ENCODE measurements around the gene ZRANB3.
"Not testable (repeated sequence)": the region's sequence is repeated elsewhere in the genome, so short reads cannot be mapped to it uniquely, and the experiment has no call there.

Gene ZRANB3

DNA sequence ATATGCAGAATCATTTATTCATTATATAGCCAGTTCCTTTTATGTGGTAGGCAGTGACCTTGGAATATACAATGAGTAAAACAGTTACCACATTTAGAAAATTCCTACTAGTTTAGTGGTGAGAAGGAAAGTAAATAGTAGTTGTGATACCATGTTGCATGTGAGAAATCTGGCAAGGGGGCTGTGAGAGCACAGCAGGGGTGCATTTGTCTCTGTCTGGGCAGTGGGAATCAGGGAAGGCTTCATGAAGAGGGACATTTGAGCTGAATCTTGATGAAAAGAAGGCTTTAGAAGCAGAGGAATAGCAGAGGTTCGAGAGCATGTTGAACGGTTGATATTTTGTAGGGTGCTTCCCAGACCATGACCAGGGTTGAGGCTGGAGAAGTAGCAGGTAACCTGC lies 400.3 kb downstream of the ZRANB3 start:
- Histone ChIP-seq H3K27ac (ENCODE audit: insufficient read depth, low read length, poor library complexity, severe bottlenecking) (no peak overlapping the region), H3K4me1 (ENCODE audit: control insufficient read depth, insufficient read depth, low read length, poor library complexity, severe bottlenecking) (no peaks in the 10 kb centered on the region), H3K4me3 (ENCODE audit: insufficient read depth, low read depth, low read length, poor library complexity, severe bottlenecking) (no peak overlapping the region), H3K36me3 (ENCODE audit: control insufficient read depth, insufficient read depth, low read length) (peaks cover 62% of the 10 kb centered on the region), H3K27me3 (replicated peaks; ENCODE audit: control insufficient read depth, insufficient read depth, low read length, poor library complexity, severe bottlenecking) (no peaks in the 10 kb centered on the region), H3K9me3 (ENCODE audit: control insufficient read depth, low read length) (no peaks in the 10 kb centered on the region)
- no peak for DNase-seq

DNA sequence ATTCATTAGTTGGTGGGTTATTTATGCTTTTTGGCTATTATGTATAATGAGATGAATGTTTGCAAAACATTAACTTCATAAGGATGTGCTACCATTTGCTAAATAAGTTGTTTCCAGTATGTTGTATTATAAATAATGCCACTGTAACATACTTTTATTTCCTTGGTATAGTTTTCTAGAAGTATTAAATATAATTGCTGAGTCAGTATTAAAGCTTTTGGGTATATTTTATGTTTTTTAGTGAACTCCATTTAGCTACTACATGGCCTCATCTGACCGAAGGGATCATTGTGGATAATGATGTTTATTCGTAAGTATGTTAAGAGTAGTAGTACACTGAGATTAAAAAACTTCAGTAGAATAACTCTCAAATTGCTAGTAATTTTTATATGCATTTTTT lies 405.1 kb downstream of the ZRANB3 start:
- Histone ChIP-seq H3K9me3 (ENCODE audit: control insufficient read depth, low read length) (no peaks in the 10 kb centered on the region), H3K36me3 (ENCODE audit: control insufficient read depth, insufficient read depth, low read length) (peaks cover 50% of the 10 kb centered on the region), H3K27me3 (replicated peaks; ENCODE audit: control insufficient read depth, insufficient read depth, low read length, poor library complexity, severe bottlenecking) (no peaks in the 10 kb centered on the region), H3K27ac (ENCODE audit: insufficient read depth, low read length, poor library complexity, severe bottlenecking) (no peak overlapping the region), H3K4me3 (ENCODE audit: insufficient read depth, low read depth, low read length, poor library complexity, severe bottlenecking) (no peak overlapping the region), H3K4me1 (ENCODE audit: control insufficient read depth, insufficient read depth, low read length, poor library complexity, severe bottlenecking) (no peaks in the 10 kb centered on the region)
- DNase-seq: no peak

DNA sequence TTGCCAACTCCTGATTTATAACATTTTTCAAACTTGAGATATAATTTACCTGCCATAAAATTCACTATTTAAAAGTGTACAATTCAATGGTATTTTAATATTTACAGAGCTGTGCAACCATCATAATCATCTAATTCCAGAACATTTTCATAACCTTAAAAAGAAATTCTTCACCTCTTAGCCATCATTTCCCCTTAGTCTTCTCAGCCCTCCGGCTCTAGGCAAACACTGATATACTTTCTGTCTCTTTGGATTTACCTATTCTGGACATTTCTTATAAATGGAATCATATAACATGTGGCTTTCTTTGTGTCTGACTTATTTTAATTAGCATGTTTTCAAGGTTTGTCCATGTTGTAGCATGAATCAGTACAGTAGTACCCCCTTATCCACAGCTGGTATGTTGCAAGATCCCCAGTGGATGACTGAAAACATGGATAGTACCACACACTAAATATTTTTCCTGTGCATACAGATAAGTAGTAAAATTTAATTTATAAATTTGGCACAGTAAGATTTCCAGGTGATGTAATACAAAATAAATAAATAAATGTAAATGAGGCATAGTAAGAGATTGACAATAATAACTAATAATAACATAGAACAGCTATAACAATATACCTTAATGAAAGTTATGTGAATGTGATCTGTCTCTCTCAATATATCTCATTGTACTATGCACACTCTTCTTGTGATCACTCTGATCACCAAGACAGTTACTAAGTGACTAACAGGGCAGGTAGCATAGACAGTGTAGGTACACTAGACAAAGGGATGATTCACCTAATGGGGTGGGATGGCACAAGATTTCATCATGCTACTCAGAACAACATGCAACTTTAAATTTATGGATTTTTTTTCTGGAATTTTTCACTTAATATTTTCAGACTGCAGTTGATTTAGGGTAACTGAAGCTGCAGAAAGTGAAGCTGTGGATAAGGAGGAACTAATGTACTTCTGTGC lies 405.8 kb downstream of the ZRANB3 start:
- no peaks in the 10 kb centered on the region for H3K4me1 ChIP-seq (ENCODE audit: control insufficient read depth, insufficient read depth, low read length, poor library complexity, severe bottlenecking)
- H3K27ac ChIP-seq (ENCODE audit: insufficient read depth, low read length, poor library complexity, severe bottlenecking): no peak overlapping the region
- H3K9me3 ChIP-seq (ENCODE audit: control insufficient read depth, low read length): no peaks in the 10 kb centered on the region
- no peak overlapping the region for H3K4me3 ChIP-seq (ENCODE audit: insufficient read depth, low read depth, low read length, poor library complexity, severe bottlenecking)
- peaks cover 48% of the 10 kb centered on the region for H3K36me3 ChIP-seq (ENCODE audit: control insufficient read depth, insufficient read depth, low read length)
- no peak for DNase-seq
- no peaks in the 10 kb centered on the region for H3K27me3 ChIP-seq (replicated peaks; ENCODE audit: control insufficient read depth, insufficient read depth, low read length, poor library complexity, severe bottlenecking)

DNA sequence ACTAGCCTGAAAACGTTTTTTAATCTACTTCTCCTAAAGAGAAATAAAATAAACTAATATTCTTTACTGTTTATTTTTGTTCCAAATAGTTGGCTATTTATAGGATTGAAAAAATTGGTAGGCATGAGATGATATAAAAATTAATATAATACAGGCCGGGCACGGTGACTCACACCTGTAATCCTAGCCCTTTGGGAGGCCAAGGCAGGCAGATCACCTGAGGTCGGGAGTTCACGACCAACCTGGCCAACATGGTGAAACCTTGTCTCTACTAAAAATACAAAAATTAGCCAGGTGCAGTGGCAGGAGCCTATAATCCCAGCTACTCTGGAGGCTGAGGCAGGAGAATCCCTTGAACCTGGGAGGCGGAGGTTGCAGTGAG lies 409.4 kb downstream of the ZRANB3 start:
- not testable (repeated sequence) for H3K9me3 ChIP-seq (ENCODE audit: control insufficient read depth, low read length); DNase-seq; H3K4me1 ChIP-seq (ENCODE audit: control insufficient read depth, insufficient read depth, low read length, poor library complexity, severe bottlenecking); H3K4me3 ChIP-seq (ENCODE audit: insufficient read depth, low read depth, low read length, poor library complexity, severe bottlenecking); H3K27ac ChIP-seq (ENCODE audit: insufficient read depth, low read length, poor library complexity, severe bottlenecking); H3K27me3 ChIP-seq (replicated peaks; ENCODE audit: control insufficient read depth, insufficient read depth, low read length, poor library complexity, severe bottlenecking)
- peaks cover 34% of the 10 kb centered on the region for H3K36me3 ChIP-seq (ENCODE audit: control insufficient read depth, insufficient read depth, low read length)

DNA sequence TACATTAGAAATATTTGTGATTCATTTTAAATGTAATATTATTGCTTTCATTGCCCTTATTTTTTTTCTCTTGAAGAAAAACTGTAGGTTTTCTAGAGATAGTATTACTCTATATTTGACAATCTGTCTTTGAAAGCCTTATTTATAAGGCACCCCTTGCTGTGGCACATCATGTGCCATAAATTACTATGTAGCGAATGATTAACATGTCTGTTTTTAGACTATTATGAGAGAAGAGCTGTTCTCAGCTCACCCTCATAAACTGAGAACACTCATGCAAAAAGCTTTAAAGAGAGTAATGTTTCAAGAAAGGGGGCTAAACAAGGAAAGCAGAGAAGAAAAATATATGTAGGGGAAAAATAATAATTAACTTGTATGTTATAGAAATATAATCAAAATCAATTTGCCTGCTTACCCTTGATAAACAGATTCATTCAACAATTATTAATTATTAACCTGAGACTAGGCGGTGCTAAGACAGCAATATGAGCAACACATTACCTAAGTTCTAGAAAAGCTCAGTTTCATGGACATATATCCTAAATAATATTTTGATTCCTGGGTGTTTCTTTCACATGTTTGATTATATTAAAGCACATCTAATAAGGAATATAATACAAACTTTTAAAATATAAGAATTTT lies 409.9 kb downstream of the ZRANB3 start:
- Histone ChIP-seq H3K9me3 (ENCODE audit: control insufficient read depth, low read length) (no peaks in the 10 kb centered on the region), H3K36me3 (ENCODE audit: control insufficient read depth, insufficient read depth, low read length) (peaks cover 29% of the 10 kb centered on the region), H3K4me3 (ENCODE audit: insufficient read depth, low read depth, low read length, poor library complexity, severe bottlenecking) (no peak overlapping the region), H3K4me1 (ENCODE audit: control insufficient read depth, insufficient read depth, low read length, poor library complexity, severe bottlenecking) (no peaks in the 10 kb centered on the region), H3K27me3 (replicated peaks; ENCODE audit: control insufficient read depth, insufficient read depth, low read length, poor library complexity, severe bottlenecking) (no peaks in the 10 kb centered on the region), H3K27ac (ENCODE audit: insufficient read depth, low read length, poor library complexity, severe bottlenecking) (no peak overlapping the region)
- no peak for DNase-seq

DNA sequence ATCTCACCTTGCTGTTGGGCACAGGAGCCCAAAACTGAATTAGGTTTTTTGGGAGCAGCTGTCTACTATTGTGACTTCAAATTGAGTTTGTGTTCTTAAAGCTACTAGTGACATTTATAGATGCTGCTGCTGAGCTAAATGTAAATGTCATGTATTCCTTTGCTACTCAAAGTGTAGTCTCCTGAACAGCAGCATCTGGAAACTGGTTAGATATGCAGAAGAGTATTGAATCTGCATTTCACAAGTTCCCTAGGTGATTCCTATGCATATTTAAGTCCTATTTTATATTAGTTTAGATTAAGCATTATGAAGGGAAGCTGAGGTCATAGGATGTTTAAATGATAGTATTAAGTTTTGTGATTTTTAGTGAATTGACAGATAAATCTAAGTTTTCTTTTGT lies 411.4 kb downstream of the ZRANB3 start:
- no peak overlapping the region for H3K27ac ChIP-seq (ENCODE audit: insufficient read depth, low read length, poor library complexity, severe bottlenecking)
- H3K4me3 ChIP-seq (ENCODE audit: insufficient read depth, low read depth, low read length, poor library complexity, severe bottlenecking): no peak overlapping the region
- H3K9me3 ChIP-seq (ENCODE audit: control insufficient read depth, low read length): no peaks in the 10 kb centered on the region
- no peaks in the 10 kb centered on the region for H3K4me1 ChIP-seq (ENCODE audit: control insufficient read depth, insufficient read depth, low read length, poor library complexity, severe bottlenecking)
- H3K36me3 ChIP-seq (ENCODE audit: control insufficient read depth, insufficient read depth, low read length): peaks cover 28% of the 10 kb centered on the region
- no peak for DNase-seq
- no peaks in the 10 kb centered on the region for H3K27me3 ChIP-seq (replicated peaks; ENCODE audit: control insufficient read depth, insufficient read depth, low read length, poor library complexity, severe bottlenecking)

DNA sequence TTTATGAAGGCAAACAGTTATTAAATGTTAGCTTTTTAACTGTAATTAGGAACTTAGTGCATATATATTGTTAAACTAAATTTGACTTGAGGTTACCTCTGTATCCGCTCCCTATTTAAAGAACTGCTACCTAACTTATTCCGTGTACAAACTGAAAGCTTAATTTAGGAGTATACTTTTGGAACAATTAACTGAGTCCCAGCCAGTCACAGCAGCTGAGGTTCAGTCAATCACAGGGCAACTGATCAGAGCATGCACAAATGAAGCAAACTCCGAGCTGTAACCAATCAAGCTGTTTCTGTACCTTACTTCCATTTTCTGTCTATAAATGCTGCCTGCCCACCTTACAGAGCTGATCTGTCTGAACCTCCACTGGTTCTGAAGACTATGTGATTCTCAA lies 417.7 kb downstream of the ZRANB3 start:
- Histone ChIP-seq H3K9me3 (ENCODE audit: control insufficient read depth, low read length) (no peaks in the 10 kb centered on the region), H3K27ac (ENCODE audit: insufficient read depth, low read length, poor library complexity, severe bottlenecking) (no peak overlapping the region), H3K4me3 (ENCODE audit: insufficient read depth, low read depth, low read length, poor library complexity, severe bottlenecking) (no peak overlapping the region), H3K36me3 (ENCODE audit: control insufficient read depth, insufficient read depth, low read length) (peaks cover 22% of the 10 kb centered on the region), H3K27me3 (replicated peaks; ENCODE audit: control insufficient read depth, insufficient read depth, low read length, poor library complexity, severe bottlenecking) (no peaks in the 10 kb centered on the region), H3K4me1 (ENCODE audit: control insufficient read depth, insufficient read depth, low read length, poor library complexity, severe bottlenecking) (no peaks in the 10 kb centered on the region)
- DNase-seq: no peak

DNA sequence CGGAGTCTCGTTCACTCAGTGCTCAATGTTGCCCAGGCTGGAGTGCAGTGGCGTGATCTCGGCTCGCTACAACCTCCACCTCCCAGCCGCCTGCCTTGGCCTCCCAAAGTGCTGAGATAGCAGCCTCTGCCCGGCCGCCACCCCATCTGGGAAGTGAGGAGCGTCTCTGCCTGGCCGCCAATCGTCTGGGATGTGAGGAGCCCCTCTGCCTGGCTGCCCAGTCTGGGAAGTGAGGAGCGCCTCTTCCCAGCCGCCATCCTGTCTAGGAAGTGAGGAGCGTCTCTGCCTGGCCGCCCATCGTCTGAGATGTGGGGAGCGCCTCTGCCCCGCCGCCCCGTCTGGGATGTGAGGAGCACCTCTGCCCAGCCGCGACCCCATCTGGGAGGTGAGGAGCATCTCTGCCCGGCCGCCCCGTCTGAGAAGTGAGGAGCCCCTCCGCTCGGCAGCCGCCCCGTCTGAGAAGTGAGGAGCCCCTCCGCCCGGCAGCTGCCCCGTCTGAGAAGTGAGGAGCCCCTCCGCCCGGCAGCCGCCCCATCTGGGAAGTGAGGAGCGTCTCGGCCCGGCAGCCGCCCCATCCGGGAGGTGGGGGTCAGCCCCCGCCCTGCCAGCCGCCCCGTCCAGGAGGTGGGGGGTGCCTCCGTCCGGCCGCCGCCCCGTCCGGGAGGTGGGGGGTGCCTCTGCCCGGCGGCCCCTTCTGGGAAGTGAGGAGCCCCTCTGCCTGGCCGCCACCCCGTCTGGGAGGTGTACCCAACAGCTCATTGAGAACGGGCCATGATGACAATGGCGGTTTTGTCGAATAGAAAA lies 425.3 kb downstream of the ZRANB3 start:
- not testable (repeated sequence) for H3K27me3 ChIP-seq (replicated peaks; ENCODE audit: control insufficient read depth, insufficient read depth, low read length, poor library complexity, severe bottlenecking); DNase-seq; H3K4me3 ChIP-seq (ENCODE audit: insufficient read depth, low read depth, low read length, poor library complexity, severe bottlenecking); H3K27ac ChIP-seq (ENCODE audit: insufficient read depth, low read length, poor library complexity, severe bottlenecking); H3K9me3 ChIP-seq (ENCODE audit: control insufficient read depth, low read length); H3K4me1 ChIP-seq (ENCODE audit: control insufficient read depth, insufficient read depth, low read length, poor library complexity, severe bottlenecking)
- peaks cover 12% of the 10 kb centered on the region for H3K36me3 ChIP-seq (ENCODE audit: control insufficient read depth, insufficient read depth, low read length)

DNA sequence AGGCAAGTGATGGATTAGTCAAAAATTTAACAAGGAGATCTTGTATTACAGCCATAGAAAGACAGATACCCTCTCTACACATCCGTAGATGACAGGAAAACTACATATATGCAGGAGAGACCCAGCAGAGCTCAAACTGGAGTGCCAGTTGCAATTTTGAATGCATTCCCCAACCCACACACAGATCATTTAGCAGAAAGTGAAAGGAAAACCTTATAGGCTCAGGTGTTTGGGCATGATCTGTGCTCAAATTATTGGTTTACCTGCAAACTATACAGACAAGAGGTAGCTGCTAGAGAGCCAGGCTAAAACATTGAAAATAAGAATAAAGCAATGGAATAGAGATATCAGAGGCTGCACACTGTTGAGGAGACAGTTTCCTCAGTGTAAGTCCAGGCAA lies 427.2 kb downstream of the ZRANB3 start:
- Histone ChIP-seq H3K27ac (ENCODE audit: insufficient read depth, low read length, poor library complexity, severe bottlenecking) (no peak overlapping the region), H3K4me1 (ENCODE audit: control insufficient read depth, insufficient read depth, low read length, poor library complexity, severe bottlenecking) (no peaks in the 10 kb centered on the region)

More for the DNA sequence above, 427.2 kb downstream of the ZRANB3 start:
- peaks cover 12% of the 10 kb centered on the region for H3K36me3 ChIP-seq (ENCODE audit: control insufficient read depth, insufficient read depth, low read length)
- no peaks in the 10 kb centered on the region for H3K9me3 ChIP-seq (ENCODE audit: control insufficient read depth, low read length)
- no peaks in the 10 kb centered on the region for H3K27me3 ChIP-seq (replicated peaks; ENCODE audit: control insufficient read depth, insufficient read depth, low read length, poor library complexity, severe bottlenecking)
- DNase-seq: no peak
- H3K4me3 ChIP-seq (ENCODE audit: insufficient read depth, low read depth, low read length, poor library complexity, severe bottlenecking): no peak overlapping the region

All from effector memory CD4-positive, alpha-beta T cell (primary cell).